Activated T-cell treated with anti-CD3 and anti-CD28 coated beads, Interleukin-2, amount 50 U/mL, for 4 hours (primary cell): ENCODE measurements around the gene TSPAN19. TPM values are rescaled to one million over a fixed set of nuclear protein-coding genes. Genes with fewer than 3 reads are reported as not detected.
"Not testable (repeated sequence)": the region's sequence is repeated elsewhere in the genome, so short reads cannot be mapped to it uniquely, and the experiment has no call there.

Experiments used
- ATAC-seq, 2 donors: fragments of 200-7000 bp; cut with Tn5 transposase; one replicate each; pipeline ENCODE4 v1.10.0; 2021
- DNase-seq: peaks from one replicate; pipeline ENCODE4 v3.0.0-alpha.2; 2020
- H3K27me3 Mint-ChIP-seq: one replicate; pipeline ENCODE4 v1.8.0; 2021; ENCODE audit warnings: low read depth, mixed read lengths
- H3K36me3 Mint-ChIP-seq: one replicate; pipeline ENCODE4 v1.8.0; 2022; ENCODE audit warnings: mixed read lengths; ENCODE audit not compliant: insufficient read depth
- H3K4me1 Mint-ChIP-seq: one replicate; pipeline ENCODE4 v1.8.0; 2021; ENCODE audit warnings: low read depth, mixed read lengths
- H3K4me3 Mint-ChIP-seq: one replicate; pipeline ENCODE4 v1.8.0; 2021; ENCODE audit warnings: mild to moderate bottlenecking, moderate library complexity, mixed read lengths
- H3K9me3 Mint-ChIP-seq: one replicate; pipeline ENCODE4 v1.8.0; 2021; ENCODE audit warnings: mixed read lengths
- total RNA-seq, 3 donors: library from RNA; stranded (reverse); gene quantifications; one replicate each; pipeline ENCODE4 v1.2.1, GENCODE V29; 2021

Gene TSPAN19
- total RNA-seq, 3 donors from 2014 or later: not detected

DNA sequence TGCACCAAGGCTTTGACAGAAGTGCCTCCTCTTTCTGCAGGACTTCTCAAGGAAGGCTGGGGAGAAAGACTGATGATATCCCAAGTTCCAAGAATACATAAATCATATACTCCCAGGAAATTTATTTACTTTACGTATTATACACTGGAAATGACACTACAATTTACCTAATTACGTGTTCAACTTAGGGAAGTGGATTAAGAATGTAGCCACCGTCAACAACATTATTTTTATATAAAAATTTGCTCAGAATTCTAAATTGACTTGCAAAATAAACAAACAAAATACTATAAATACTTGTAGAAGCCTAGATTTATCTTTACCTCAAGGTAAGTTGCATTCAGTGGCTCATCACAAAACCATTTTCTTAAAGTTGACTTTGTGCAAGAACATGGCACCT lies 18.9 kb downstream of the TSPAN19 start:
- ATAC-seq (no peak), DNase-seq (no peak)
- Mint-ChIP-seq H3K36me3 (no peaks in the 10 kb centered on the region), H3K27me3 (no peaks in the 10 kb centered on the region), H3K9me3 (no peaks in the 10 kb centered on the region), H3K4me3 (no peak overlapping the region), H3K4me1 (no peaks in the 10 kb centered on the region)

DNA sequence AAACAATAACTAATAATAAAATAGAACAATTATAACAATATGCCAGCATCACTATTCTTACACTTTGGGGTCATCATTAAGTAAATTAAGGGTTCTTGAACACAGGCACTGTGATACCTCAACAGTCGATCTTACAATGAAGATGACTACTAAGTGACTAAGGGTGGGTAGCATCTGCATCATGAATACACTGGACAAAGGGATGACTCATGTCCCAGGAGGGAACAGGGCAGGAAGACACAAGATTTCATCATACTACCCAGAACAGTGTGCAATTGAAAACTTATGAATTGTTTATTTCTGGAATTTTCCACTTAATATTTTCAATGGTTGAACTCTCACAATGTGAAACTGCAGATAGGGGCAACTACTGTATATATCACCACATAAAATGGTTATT lies 19.7 kb downstream of the TSPAN19 start:
- no peaks in the 10 kb centered on the region for H3K9me3 Mint-ChIP-seq
- H3K4me3 Mint-ChIP-seq: no peak overlapping the region
- no peaks in the 10 kb centered on the region for H3K4me1 Mint-ChIP-seq
- no peaks in the 10 kb centered on the region for H3K36me3 Mint-ChIP-seq
- no peak for ATAC-seq
- no peaks in the 10 kb centered on the region for H3K27me3 Mint-ChIP-seq
- DNase-seq: no peak

DNA sequence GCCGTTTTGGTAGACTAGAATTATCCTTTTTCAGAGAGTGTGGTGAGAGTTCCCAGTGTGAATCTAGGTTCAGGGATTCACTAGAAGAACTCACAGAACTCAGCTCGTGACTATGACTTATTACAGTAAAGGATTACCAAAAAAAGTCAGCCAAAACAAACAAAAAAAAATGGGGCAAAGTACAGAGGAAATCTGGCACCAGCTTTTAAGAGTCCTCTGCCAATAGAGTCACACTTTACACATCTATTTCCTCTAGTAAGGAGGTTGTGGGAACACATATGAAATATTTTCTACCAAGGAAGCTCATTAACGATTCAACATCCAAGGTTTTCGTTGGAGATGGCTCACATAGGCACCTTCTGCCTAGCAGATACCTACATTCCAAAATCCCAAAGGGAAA lies 28.2 kb downstream of the TSPAN19 start:
- H3K4me1 Mint-ChIP-seq: no peaks in the 10 kb centered on the region
- ATAC-seq (no peak), DNase-seq (no peak)
- no peaks in the 10 kb centered on the region for H3K36me3 Mint-ChIP-seq
- no peaks in the 10 kb centered on the region for H3K9me3 Mint-ChIP-seq
- H3K27me3 Mint-ChIP-seq: no peaks in the 10 kb centered on the region
- H3K4me3 Mint-ChIP-seq: no peak overlapping the region

DNA sequence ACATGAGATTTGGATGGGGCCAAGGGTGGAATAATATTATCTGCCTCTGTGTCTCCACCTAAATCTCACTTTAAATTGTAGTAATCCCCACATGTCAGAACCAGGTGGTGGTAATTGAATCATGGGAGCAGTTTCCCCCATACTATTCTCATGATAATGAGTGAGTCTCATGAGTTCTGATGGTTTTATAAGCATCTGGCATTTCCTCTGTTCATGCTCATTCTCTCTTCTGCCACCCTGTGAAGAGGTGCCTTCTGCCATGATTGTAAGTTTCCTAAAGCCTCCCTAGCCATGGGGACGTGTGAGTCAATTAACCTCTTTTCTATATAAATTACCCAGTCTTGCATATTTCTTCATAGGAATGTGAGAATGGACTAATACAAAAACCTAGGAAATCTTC lies 29.9 kb downstream of the TSPAN19 start:
- ATAC-seq (no peak), DNase-seq (no peak)
- Mint-ChIP-seq H3K36me3 (no peaks in the 10 kb centered on the region), H3K4me3 (no peak overlapping the region), H3K27me3 (no peaks in the 10 kb centered on the region), H3K9me3 (no peaks in the 10 kb centered on the region), H3K4me1 (no peaks in the 10 kb centered on the region)

DNA sequence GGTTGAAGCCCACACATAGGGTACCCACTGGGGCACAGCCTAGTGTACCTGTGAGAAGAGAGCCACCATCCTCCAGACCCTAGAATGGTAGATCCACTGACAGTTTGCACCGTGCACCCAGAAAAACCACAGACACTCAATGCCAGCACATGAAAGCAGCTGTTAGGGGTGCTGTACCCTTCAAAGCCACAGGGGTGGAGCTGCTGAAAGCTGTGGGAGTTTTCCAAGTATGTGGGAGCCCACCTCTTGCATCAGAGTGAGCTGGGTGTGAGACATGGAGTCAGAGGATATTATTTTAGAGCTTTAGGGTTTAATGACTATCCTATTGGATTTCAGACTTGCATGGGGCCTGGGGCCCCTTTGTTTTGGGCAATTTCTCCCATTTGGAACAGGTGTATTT lies 30.5 kb downstream of the TSPAN19 start:
- Mint-ChIP-seq H3K4me1 (no peaks in the 10 kb centered on the region), H3K4me3 (no peak overlapping the region), H3K9me3 (no peaks in the 10 kb centered on the region), H3K27me3 (no peaks in the 10 kb centered on the region), H3K36me3 (no peaks in the 10 kb centered on the region)
- ATAC-seq: peak in 1 of 2 donors; percentile 14
- no peak for DNase-seq

DNA sequence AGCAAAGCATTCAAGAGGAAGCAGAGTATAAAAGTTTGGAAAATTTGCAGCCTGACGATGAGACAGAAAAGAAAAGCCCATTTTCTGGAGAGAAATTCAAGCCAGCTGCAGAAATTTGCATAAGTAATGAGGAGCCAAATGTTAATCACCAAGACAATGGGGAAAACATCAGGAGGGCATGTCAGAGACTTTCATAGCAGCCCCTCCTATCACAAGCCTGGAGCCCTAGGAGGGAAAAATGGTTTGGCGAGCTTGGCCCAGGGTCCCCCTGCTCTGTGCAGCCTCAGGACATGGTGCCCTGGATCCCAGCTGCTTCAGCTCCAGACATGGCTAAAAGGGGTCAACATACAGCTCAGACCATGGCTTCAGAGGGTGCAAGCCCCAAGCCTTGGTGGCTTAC lies 31.0 kb downstream of the TSPAN19 start:
- not testable (repeated sequence) for DNase-seq, H3K36me3 Mint-ChIP-seq, H3K4me1 Mint-ChIP-seq, H3K27me3 Mint-ChIP-seq, H3K9me3 Mint-ChIP-seq, H3K4me3 Mint-ChIP-seq, ATAC-seq

DNA sequence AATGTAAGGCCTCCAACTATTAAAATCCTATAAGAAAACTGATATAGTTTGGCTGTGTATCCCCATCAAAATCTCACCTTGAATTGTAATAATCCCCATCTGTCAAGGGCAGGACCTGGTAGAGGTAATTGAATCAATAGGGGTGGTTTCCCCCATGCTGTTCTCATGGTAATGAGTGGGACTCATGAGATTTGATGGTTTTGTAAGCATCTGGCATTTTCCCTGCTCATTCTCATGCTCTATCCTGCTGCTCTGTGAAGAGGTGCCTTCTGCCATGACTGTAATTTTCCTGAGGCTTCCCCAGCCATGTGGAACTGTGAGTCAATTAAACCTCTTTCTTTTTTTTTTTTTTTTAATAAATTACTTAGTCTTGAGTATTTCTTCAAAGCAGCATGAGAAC lies 31.9 kb downstream of the TSPAN19 start:
- H3K4me3 Mint-ChIP-seq: no peak overlapping the region
- no peaks in the 10 kb centered on the region for H3K9me3 Mint-ChIP-seq
- no peaks in the 10 kb centered on the region for H3K36me3 Mint-ChIP-seq

DNA sequence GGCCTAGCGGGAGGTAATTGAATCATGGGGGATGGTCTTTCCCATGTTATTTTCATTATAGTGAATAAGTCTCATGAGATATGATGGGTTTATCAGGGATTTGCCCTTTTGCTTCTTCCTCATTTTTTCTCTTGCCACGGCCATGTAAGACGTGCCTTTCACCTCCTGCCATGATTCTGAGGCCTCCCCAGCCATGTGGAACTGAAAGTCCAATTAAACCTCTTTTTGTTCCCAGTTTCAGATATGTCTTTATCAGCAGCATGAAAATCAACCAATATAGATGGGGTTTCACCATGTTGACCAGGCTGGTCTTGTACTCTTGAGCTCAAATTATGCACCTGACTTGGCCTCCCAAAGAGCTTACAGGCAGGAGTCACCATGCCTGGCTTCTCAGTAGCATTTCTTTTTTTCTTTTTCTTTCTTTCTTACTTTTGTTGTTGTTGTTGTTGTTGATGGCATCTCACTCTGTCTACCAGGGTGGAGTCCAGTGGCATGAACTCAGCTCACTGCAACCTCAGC lies 33.2 kb downstream of the TSPAN19 start:
- DNase-seq (no peak), ATAC-seq (no peak)
- Mint-ChIP-seq H3K4me1 (no peaks in the 10 kb centered on the region), H3K36me3 (no peaks in the 10 kb centered on the region), H3K9me3 (no peaks in the 10 kb centered on the region), H3K27me3 (no peaks in the 10 kb centered on the region), H3K4me3 (no peak overlapping the region)

More for the DNA sequence above, 31.9 kb downstream of the TSPAN19 start:
- DNase-seq (no peak), ATAC-seq (no peak)
- Mint-ChIP-seq H3K27me3 (no peaks in the 10 kb centered on the region), H3K4me1 (no peaks in the 10 kb centered on the region)

DNA sequence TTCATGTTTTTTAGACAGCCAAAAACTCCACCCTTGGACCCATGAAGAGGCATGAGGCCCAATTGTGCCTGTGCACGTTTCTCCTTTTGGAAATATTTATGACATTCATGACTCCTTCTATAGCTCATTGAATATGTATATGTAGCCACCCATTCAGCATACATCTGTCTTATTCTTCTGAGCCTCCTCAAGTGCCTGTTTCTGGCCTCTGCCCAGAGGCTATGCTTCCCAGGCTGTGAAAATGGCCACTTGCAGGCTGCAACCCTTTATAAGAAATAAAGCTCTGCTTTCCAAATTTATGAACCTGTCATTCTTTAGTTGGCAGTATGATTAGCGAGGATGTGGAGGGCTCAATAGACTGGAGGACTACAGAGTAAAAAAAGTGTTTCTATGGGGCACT lies 35.3 kb downstream of the TSPAN19 start:
- H3K4me1 Mint-ChIP-seq: no peaks in the 10 kb centered on the region
- no peak overlapping the region for H3K4me3 Mint-ChIP-seq
- no peaks in the 10 kb centered on the region for H3K36me3 Mint-ChIP-seq
- H3K27me3 Mint-ChIP-seq: no peaks in the 10 kb centered on the region
- DNase-seq (no peak), ATAC-seq (no peak)
- no peaks in the 10 kb centered on the region for H3K9me3 Mint-ChIP-seq

DNA sequence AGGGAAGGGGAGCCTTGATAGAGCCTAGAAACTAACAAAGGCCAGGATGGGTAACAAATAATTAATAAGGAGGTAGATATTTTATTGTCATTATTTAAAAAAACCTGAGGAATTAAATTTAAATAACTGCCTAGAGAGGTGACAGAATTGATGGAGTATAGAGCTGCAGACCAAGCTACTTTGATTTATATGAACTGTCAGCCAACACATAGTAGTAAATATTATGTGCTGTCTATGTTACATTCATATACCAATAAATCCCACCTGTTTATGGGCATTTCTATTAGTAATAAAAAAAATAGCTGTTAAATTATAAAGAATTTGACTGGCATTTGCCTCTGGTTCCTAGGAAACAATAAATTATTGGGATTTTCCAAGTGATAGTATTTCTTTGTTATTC lies 37.7 kb downstream of the TSPAN19 start:
- DNase-seq (no peak), ATAC-seq (no peak)
- no peak overlapping the region for H3K4me3 Mint-ChIP-seq
- H3K36me3 Mint-ChIP-seq: no peaks in the 10 kb centered on the region
- H3K9me3 Mint-ChIP-seq: no peaks in the 10 kb centered on the region
- H3K27me3 Mint-ChIP-seq: no peaks in the 10 kb centered on the region
- peaks cover 1% of the 10 kb centered on the region for H3K4me1 Mint-ChIP-seq

DNA sequence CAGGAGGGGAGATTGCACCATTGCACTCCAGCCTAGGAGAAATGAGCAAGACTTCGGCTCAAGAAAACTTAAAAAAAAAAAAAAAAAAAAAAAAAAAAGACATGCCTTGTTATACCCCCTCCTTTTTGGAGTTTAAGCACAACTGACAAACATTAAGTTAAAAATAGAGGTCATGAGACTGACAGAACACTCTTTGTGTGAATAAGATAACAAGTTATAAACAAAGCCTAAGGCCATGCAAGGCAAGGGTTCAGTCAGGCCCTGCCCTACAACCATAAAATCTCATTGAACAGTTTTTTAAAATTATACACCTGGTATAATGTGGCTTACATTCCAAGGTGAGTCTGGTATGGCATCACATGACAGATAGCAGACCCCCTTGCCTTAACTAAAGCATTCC lies 39.3 kb downstream of the TSPAN19 start:
- Mint-ChIP-seq H3K27me3 (no peaks in the 10 kb centered on the region), H3K4me1 (peaks cover 1% of the 10 kb centered on the region), H3K9me3 (no peaks in the 10 kb centered on the region), H3K4me3 (no peak overlapping the region), H3K36me3 (no peaks in the 10 kb centered on the region)
- no peak for DNase-seq
- ATAC-seq: no peak

DNA sequence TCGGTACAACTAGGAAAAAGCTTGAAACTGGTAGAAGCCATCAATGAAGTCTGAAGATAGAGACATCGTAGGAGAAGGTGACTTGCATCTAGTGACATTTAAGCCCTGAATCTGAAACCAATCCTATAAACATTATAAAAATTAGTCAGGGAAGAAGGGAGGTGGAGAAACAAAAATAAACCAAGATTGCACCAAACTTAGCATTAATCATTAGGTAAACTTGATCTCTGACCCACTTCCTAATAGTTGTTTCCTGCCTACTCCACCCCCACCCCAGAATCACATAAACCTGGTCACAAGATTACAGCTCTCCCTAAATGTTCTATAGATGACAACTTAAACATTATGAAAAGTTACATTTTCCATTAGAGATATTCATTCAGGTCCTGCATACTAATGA lies 40.4 kb downstream of the TSPAN19 start:
- no peak overlapping the region for H3K4me3 Mint-ChIP-seq
- H3K27me3 Mint-ChIP-seq: no peaks in the 10 kb centered on the region
- no peaks in the 10 kb centered on the region for H3K9me3 Mint-ChIP-seq

DNA sequence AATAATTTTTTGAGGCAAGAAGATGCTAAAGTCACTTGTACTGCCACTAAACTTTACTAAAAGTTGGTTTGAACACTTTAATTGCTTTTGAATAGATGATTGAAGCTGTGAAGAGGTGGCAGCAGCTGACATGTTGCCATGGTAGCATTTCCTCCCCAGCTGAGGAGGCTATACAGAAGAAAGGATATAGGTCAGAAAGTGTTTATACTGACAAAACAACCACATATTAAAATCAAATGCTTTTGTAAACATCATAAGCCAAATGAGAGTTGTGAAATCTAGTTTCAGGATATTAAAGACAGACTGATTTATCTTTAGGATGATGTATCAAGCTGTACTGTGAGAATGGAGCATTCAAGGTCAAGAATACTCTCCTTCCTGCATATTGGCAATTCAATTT lies 41.7 kb downstream of the TSPAN19 start:
- Mint-ChIP-seq H3K9me3 (no peaks in the 10 kb centered on the region), H3K4me1 (peaks cover 1% of the 10 kb centered on the region), H3K36me3 (no peaks in the 10 kb centered on the region), H3K27me3 (no peaks in the 10 kb centered on the region), H3K4me3 (no peak overlapping the region)
- no peak for ATAC-seq
- DNase-seq: no peak

More for the DNA sequence above, 40.4 kb downstream of the TSPAN19 start:
- peaks cover 1% of the 10 kb centered on the region for H3K4me1 Mint-ChIP-seq
- DNase-seq (no peak), ATAC-seq (no peak)
- H3K36me3 Mint-ChIP-seq: no peaks in the 10 kb centered on the region

DNA sequence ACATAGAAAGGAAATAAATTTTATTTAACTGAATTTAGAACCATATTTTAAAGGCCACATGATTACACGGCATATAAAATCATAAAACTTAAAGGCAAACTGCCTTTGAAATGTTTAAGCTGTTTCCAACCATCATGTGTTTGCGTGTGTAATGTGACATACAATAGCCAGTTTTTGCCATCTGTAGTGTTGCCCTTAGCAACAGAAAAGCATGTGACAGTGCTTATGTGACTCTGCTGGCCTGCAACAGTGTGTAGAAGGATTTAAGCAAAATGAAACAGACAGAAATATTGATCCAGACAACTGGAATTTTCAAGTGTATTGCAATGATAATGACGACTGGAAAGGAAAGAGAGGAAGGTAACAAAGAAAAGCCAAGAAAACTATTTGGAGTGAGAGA lies 49.5 kb downstream of the TSPAN19 start:
- Mint-ChIP-seq H3K9me3 (peaks cover under 1% of the 10 kb centered on the region), H3K36me3 (no peaks in the 10 kb centered on the region), H3K27me3 (no peaks in the 10 kb centered on the region), H3K4me1 (no peaks in the 10 kb centered on the region), H3K4me3 (no peak overlapping the region)
- DNase-seq (no peak), ATAC-seq (no peak)

DNA sequence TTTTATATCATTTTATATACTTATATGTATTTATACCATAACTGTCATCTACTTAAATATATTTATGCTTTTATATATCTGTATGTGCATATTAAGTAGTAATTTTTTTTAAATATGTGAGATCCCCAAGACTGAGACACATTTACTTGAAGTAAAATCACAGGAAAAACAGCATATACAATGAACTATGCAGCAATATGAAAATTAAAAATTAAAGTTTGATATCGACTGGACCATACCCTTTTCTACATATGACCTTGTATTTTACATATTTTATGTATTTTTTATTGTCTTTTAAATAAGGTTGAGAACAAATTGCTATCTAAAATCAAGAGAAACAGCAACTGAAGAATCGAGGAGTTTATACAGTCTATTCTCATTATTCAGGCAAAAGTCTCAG lies 50.0 kb downstream of the TSPAN19 start:
- ATAC-seq: no peak
- Mint-ChIP-seq H3K9me3 (peaks cover 3% of the 10 kb centered on the region), H3K27me3 (no peaks in the 10 kb centered on the region), H3K4me3 (no peak overlapping the region), H3K36me3 (no peaks in the 10 kb centered on the region), H3K4me1 (no peaks in the 10 kb centered on the region)
- no peak for DNase-seq

DNA sequence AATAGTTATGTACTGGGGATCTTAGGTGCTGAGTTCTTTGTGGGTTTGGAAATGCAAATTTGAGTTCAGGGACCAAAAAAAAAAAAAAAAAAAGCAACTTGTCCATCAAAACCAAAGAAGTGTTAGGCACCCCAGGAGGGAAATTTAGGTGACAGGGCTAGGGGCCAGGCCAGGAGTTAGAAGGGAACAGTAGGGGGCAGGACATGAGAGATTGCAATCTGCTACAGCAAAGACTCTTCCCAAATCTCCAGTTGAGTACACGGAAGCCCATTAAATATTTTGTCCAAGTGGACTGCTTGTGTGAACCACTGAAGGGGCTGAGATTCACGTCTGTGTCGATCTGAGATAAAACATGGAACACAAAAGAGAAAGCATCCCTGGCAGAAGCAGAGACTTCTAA lies 52.8 kb downstream of the TSPAN19 start:
- Mint-ChIP-seq H3K36me3 (no peaks in the 10 kb centered on the region), H3K9me3 (peaks cover 3% of the 10 kb centered on the region), H3K4me1 (no peaks in the 10 kb centered on the region), H3K27me3 (no peaks in the 10 kb centered on the region), H3K4me3 (no peak overlapping the region)
- no peak for DNase-seq
- no peak for ATAC-seq
